A549 (cell line): Measurements from ENCODE around the gene BNIP3. TPM values are rescaled to one million over a fixed set of nuclear protein-coding genes. Genes with fewer than 3 reads are reported as not detected.

Experiments
- ATAC-seq, 2 experiments: fragments of 200-7000 bp in 1 of 2; fragments of >200 bp in 1 of 2; cut with Nextera tagmentation in 1 of 2; cut with Tn5 transposase in 1 of 2; 3 replicates each; pipeline versions ENCODE4 v1.8.0 to v1.9.1; 2018 to 2020; ENCODE audit warnings: mild to moderate bottlenecking in 1 of 2, moderate library complexity in 1 of 2
- CTCF ChIA-PET: fragments of 300-600 bp; sonication (Branson Sonifier 250); formaldehyde crosslinking; extraction: SDS; loops from one replicate; lab custom pipeline; 2021; ENCODE audit warnings: antibody characterized with exemption, inconsistent platforms; lab: Yijun Ruan, JAX
- POLR2A ChIA-PET: fragments of 350-600 bp; formaldehyde crosslinking; extraction: SDS; loops from one replicate; lab custom pipeline; 2021; ENCODE audit warnings: antibody characterized with exemption, inconsistent platforms; lab: Yijun Ruan, JAX
- DNase-seq, 2 experiments: peaks; one replicate each; pipeline versions ENCODE4 v3.0.0 to v3.0.0-alpha.2; 2011 to 2016; ENCODE audit warnings: low read depth in 1 of 2, low spot score in 1 of 2
- FAIRE-seq: peaks from 2 replicates; lab custom pipeline; 2011; peaks lifted over from hg19 to GRCh38; lab: Jason Lieb, UNC
- H3K27ac ChIP-seq, 2 experiments: fragments of >200 bp; sonication (Bioruptor Twin); formaldehyde crosslinking; 3 replicates each; pipeline ENCODE4 v1.5.1; 2016 to 2017
- H3K4me1 ChIP-seq: fragments of >200 bp; sonication (Bioruptor Twin); formaldehyde crosslinking; 3 replicates; pipeline ENCODE4 v1.6.1; 2016
- H3K4me2 ChIP-seq: fragments of >200 bp; sonication (Bioruptor Twin); formaldehyde crosslinking; 3 replicates; pipeline ENCODE4 v1.6.1; 2016
- H3K4me3 ChIP-seq: fragments of >200 bp; sonication (Bioruptor Twin); formaldehyde crosslinking; 3 replicates; pipeline ENCODE4 v1.5.1; 2016
- H3K9me3 ChIP-seq: fragments of >200 bp; sonication (Bioruptor Twin); formaldehyde crosslinking; 3 replicates; pipeline ENCODE4 v1.6.1; 2016
- CHD2 ChIP-seq: fragments of 150-350 bp; IDR thresholded peaks from 2 replicates; pipeline ENCODE4 v1.6.1; 2014; ENCODE audit warnings: low read length; ENCODE audit not compliant: partially characterized antibody
- EHF ChIP-seq: fragments of 250-450 bp; sonication (Bioruptor Pico); IDR thresholded peaks from 2 replicates; pipeline ENCODE4 v1.5.0; 2020; ENCODE audit warnings: mild to moderate bottlenecking
- FOSL2 ChIP-seq, 2 experiments: fragments of 450-650 bp in 1 of 2; fragments of >200 bp in 1 of 2; sonication (Bioruptor Twin) in 1 of 2; formaldehyde crosslinking; IDR thresholded peaks; 2 replicates each; pipeline versions ENCODE4 v1.5.0 to v1.6.1; 2016 to 2020; ENCODE audit warnings: mild to moderate bottlenecking in 1 of 2, moderate library complexity in 1 of 2
- FOXS1 ChIP-seq: fragments of 250-450 bp; sonication (Bioruptor Pico); IDR thresholded peaks from 2 replicates; pipeline ENCODE4 v1.5.0; 2020; ENCODE audit warnings: mild to moderate bottlenecking, moderate library complexity
- GATA3 ChIP-seq: IDR thresholded peaks from 2 replicates; pipeline ENCODE4 v1.6.1; 2012; ENCODE audit warnings: borderline replicate concordance
- HOXA7 ChIP-seq: fragments of 250-450 bp; sonication (Bioruptor Pico); IDR thresholded peaks from 2 replicates; pipeline ENCODE4 v1.5.0; 2020; ENCODE audit warnings: mild to moderate bottlenecking, moderate library complexity
- HOXB13 ChIP-seq: fragments of 250-450 bp; sonication (Bioruptor Pico); IDR thresholded peaks from 2 replicates; pipeline ENCODE4 v1.5.0; 2020; ENCODE audit warnings: low read depth, mild to moderate bottlenecking, moderate library complexity
- HOXB5 ChIP-seq: fragments of 250-450 bp; sonication (Bioruptor Pico); IDR thresholded peaks from 2 replicates; pipeline ENCODE4 v1.5.0; 2020; ENCODE audit warnings: mild to moderate bottlenecking, moderate library complexity
- JUN ChIP-seq, 2 experiments: fragments of >200 bp; sonication (Bioruptor Twin); formaldehyde crosslinking; IDR thresholded peaks; 2 replicates in 1 of 2; 3 replicates in 1 of 2; pipeline ENCODE4 v1.6.1; 2016 to 2017
- JUNB ChIP-seq: fragments of >200 bp; sonication (Bioruptor Twin); formaldehyde crosslinking; IDR thresholded peaks from 2 replicates; pipeline ENCODE4 v1.6.1; 2016
- MAFK ChIP-seq: fragments of 450-650 bp; IDR thresholded peaks from 2 replicates; pipeline ENCODE4 v1.6.1; 2014; ENCODE audit not compliant: partially characterized antibody
- MYC ChIP-seq: IDR thresholded peaks from 2 replicates; pipeline ENCODE4 v1.6.1; 2012; ENCODE audit warnings: mild to moderate bottlenecking, inconsistent platforms, low read length, improper control_type of control experiment, borderline replicate concordance
- NPAS2 ChIP-seq: fragments of 250-450 bp; sonication (Bioruptor Pico); IDR thresholded peaks from 2 replicates; pipeline ENCODE4 v1.8.0; 2022; ENCODE audit warnings: mild to moderate bottlenecking, moderate library complexity, borderline replicate concordance
- NR3C1 ChIP-seq: fragments of >200 bp; sonication (Bioruptor Twin); formaldehyde crosslinking; IDR thresholded peaks from 3 replicates; pipeline ENCODE4 v1.6.1; 2017
- TFCP2L1 ChIP-seq: fragments of 250-450 bp; sonication (Bioruptor Pico); IDR thresholded peaks from 2 replicates; pipeline ENCODE4 v1.5.0; 2021; ENCODE audit warnings: mild to moderate bottlenecking
- ZC3H11A ChIP-seq: fragments of 450-650 bp; IDR thresholded peaks from 2 replicates; pipeline ENCODE4 v1.6.1; 2014; ENCODE audit warnings: antibody characterized with exemption, mild to moderate bottlenecking
- WGBS: methylation state at CpG from one replicate; pipeline ENCODE4 v1.1.6; 2017; ENCODE audit errors: missing lambda C conversion rate; 5-methylcytosine and 5-hydroxymethylcytosine counted together
- polyA plus RNA-seq, 4 experiments: library from polyadenylated mRNA; depleted of rRNA in 3 of 4; stranded (reverse); fragments of >200 nt; fragmentation: RNase III in 1 of 4; extraction: RNeasy Plus Mini Kit Qiagen cat#74134 plus additional on column Dnase treatment in 1 of 4; gene quantifications; 2 replicates in 3 of 4; 3 replicates in 1 of 4; pipeline ENCODE4 v1.2.3, GENCODE V29; 2011 to 2017
- TF ChIP-seq, protein P1 (sequence below): fragments of 250-450 bp; sonication (Bioruptor Pico); IDR thresholded peaks from 2 replicates; pipeline ENCODE4 v1.5.0; 2021; ENCODE audit warnings: mild to moderate bottlenecking, moderate library complexity, borderline replicate concordance
- TF ChIP-seq, protein P2 (sequence below): fragments of 200-600 bp; sonication (generic); IDR thresholded peaks from 2 replicates; pipeline ENCODE4 v1.6.1; 2016; ENCODE audit warnings: antibody characterized with exemption, mild to moderate bottlenecking, moderate library complexity
- TF ChIP-seq, protein P3 (sequence below): IDR thresholded peaks from 2 replicates; pipeline ENCODE4 v1.6.1; 2012
- TF ChIP-seq, protein P4 (sequence below): fragments of 150-350 bp; IDR thresholded peaks from 2 replicates; pipeline ENCODE4 v1.6.1; 2014; ENCODE audit warnings: low read depth, mild to moderate bottlenecking, low read length
- TF ChIP-seq, protein P5 (sequence below): fragments of 250-450 bp; sonication (Bioruptor Pico); IDR thresholded peaks from 2 replicates; pipeline ENCODE4 v1.5.0; 2020; ENCODE audit warnings: low read depth, mild to moderate bottlenecking, moderate library complexity

BNIP3 gene
- polyA plus RNA-seq, 2 of the 4 experiments (the other 2 are of a cell fraction) = 46.9 to 51.2 TPM

DNA sequence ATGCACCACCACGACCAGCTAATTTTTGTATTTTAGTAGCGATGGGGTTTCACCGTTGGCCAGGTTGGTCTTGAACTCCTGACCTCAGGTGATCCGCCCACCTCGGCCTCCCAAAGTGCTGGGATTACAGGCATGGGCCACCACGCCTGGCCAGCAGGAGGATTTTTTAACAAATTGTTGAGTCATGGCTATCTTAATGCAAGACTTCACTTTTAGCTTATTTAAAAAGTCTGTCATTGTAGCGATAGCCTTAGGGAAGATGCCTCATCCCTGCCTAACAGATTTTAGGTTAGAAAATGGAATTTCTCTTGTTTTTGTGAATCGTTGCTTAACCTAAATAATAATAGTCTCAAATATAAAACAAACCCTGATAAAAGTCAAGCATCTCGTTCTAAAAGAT is 45.4 kb downstream of the BNIP3 start:
- 89% methylated on average over 9 of the region's 9 CpGs for WGBS
- ChIA-PET POLR2A (no interaction called here), CTCF (interaction anchor here (1.2 to 1.8 kb wide), 3 partner anchors 10 to 51 kb away, joined by 4 to 5 read pairs (median 5); no protein-coding TSS in a partner anchor)
- FAIRE-seq (no peak), ATAC-seq (no peak), DNase-seq (no peak)
- no peak overlapping the region for H3K27ac ChIP-seq
- H3K9me3 ChIP-seq = no peaks in the 10 kb centered on the region
- H3K4me3 ChIP-seq = no peak overlapping the region
- H3K4me1 ChIP-seq = peaks cover 6% of the 10 kb centered on the region; the same call in 1 of the 3 replicates
- H3K4me2 ChIP-seq = no peak overlapping the region
- no peak for TF ChIP-seq FOSL2 (IDR thresholded peaks at IDR 0.05)
- TF ChIP-seq FOSL2 (CRISPR knock-in tag; IDR thresholded peaks at IDR 0.05) = no peak
- TF ChIP-seq MAFK = peak; percentile 41

DNA sequence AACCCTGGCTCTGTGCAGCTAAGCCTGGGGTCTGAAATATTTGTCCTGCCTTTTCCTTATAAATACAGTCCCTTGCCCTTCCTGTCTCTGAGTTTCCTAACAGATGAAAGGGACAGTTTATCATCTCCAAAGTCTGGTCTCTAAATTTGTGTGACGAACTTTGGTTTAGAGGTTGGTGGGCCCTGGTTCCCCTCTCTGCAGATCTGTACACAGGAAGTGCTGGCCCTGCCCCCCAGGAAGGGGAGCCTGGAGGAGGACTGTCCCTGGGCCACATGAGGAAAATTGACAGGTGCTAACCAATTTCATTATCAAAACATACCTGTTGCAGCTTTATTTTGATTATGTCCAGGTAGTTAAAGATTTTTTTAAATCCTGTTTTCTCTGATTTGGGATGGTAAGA is 46.5 kb downstream of the BNIP3 start:
- WGBS = 80% methylated on average over 1 of the region's 1 CpG
- CTCF ChIA-PET = interaction anchor here (0.8 to 1.8 kb wide), 4 partner anchors 9 to 208 kb away, joined by 3 to 5 read pairs (median 4); no protein-coding TSS in a partner anchor

DNA sequence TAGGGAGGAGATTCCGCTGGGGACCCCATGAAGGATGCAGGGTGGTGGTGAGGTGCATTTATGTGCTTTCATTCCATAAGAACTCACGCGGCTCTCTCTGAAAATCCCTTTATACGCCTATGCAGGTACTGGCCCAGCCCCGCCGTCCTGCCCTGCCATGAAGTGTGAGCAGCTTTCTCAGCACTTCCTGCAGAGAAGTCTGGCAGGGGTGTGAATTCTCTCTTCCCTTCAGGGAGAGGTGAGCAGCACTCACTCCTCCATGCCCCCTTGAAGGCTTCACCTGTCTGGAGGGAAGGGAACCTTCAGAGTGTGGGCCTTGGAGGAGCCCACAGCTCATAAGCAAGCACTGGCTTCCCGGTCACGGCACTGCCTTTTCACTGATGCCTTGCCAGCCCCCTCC is 47.0 kb downstream of the BNIP3 start:
- TF ChIP-seq, protein P1, sequence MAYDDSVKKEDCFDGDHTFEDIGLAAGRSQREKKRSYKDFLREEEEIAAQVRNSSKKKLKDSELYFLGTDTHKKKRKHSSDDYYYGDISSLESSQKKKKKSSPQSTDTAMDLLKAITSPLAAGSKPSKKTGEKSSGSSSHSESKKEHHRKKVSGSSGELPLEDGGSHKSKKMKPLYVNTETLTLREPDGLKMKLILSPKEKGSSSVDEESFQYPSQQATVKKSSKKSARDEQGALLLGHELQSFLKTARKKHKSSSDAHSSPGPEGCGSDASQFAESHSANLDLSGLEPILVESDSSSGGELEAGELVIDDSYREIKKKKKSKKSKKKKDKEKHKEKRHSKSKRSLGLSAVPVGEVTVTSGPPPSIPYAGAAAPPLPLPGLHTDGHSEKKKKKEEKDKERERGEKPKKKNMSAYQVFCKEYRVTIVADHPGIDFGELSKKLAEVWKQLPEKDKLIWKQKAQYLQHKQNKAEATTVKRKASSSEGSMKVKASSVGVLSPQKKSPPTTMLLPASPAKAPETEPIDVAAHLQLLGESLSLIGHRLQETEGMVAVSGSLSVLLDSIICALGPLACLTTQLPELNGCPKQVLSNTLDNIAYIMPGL = no peak
- TF ChIP-seq NR3C1 = no peak
- no peak for TF ChIP-seq FOXS1
- TF ChIP-seq, protein P2, sequence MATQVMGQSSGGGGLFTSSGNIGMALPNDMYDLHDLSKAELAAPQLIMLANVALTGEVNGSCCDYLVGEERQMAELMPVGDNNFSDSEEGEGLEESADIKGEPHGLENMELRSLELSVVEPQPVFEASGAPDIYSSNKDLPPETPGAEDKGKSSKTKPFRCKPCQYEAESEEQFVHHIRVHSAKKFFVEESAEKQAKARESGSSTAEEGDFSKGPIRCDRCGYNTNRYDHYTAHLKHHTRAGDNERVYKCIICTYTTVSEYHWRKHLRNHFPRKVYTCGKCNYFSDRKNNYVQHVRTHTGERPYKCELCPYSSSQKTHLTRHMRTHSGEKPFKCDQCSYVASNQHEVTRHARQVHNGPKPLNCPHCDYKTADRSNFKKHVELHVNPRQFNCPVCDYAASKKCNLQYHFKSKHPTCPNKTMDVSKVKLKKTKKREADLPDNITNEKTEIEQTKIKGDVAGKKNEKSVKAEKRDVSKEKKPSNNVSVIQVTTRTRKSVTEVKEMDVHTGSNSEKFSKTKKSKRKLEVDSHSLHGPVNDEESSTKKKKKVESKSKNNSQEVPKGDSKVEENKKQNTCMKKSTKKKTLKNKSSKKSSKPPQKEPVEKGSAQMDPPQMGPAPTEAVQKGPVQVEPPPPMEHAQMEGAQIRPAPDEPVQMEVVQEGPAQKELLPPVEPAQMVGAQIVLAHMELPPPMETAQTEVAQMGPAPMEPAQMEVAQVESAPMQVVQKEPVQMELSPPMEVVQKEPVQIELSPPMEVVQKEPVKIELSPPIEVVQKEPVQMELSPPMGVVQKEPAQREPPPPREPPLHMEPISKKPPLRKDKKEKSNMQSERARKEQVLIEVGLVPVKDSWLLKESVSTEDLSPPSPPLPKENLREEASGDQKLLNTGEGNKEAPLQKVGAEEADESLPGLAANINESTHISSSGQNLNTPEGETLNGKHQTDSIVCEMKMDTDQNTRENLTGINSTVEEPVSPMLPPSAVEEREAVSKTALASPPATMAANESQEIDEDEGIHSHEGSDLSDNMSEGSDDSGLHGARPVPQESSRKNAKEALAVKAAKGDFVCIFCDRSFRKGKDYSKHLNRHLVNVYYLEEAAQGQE = no peak
- TF ChIP-seq JUN (IDR thresholded peaks at IDR 0.05) = no peak
- TF ChIP-seq HOXA7 (CRISPR knock-in tag) = no peak
- TF ChIP-seq EHF (CRISPR knock-in tag) = no peak
- TF ChIP-seq, protein P3, sequence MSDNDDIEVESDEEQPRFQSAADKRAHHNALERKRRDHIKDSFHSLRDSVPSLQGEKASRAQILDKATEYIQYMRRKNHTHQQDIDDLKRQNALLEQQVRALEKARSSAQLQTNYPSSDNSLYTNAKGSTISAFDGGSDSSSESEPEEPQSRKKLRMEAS = no peak
- no peak for TF ChIP-seq CHD2
- no peak for TF ChIP-seq HOXB13 (CRISPR knock-in tag)
- no peak for TF ChIP-seq JUNB
- TF ChIP-seq, protein P4, sequence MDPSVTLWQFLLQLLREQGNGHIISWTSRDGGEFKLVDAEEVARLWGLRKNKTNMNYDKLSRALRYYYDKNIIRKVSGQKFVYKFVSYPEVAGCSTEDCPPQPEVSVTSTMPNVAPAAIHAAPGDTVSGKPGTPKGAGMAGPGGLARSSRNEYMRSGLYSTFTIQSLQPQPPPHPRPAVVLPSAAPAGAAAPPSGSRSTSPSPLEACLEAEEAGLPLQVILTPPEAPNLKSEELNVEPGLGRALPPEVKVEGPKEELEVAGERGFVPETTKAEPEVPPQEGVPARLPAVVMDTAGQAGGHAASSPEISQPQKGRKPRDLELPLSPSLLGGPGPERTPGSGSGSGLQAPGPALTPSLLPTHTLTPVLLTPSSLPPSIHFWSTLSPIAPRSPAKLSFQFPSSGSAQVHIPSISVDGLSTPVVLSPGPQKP = no peak
- TF ChIP-seq, protein P5, sequence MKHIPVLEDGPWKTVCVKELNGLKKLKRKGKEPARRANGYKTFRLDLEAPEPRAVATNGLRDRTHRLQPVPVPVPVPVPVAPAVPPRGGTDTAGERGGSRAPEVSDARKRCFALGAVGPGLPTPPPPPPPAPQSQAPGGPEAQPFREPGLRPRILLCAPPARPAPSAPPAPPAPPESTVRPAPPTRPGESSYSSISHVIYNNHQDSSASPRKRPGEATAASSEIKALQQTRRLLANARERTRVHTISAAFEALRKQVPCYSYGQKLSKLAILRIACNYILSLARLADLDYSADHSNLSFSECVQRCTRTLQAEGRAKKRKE (CRISPR knock-in tag) = no peak
- no peaks in the 10 kb centered on the region for H3K9me3 ChIP-seq
- H3K4me1 ChIP-seq = peaks cover 6% of the 10 kb centered on the region; the same call in 1 of the 3 replicates
- POLR2A ChIA-PET = no interaction called here
- CTCF ChIA-PET = interaction anchor here (0.8 to 0.9 kb wide), 2 partner anchors 12 to 208 kb away, joined by 3 read pairs; no protein-coding TSS in a partner anchor
- FAIRE-seq (no peak), DNase-seq (no peak), ATAC-seq (no peak)
- WGBS = 96% methylated on average over 8 of the region's 8 CpGs
- H3K27ac ChIP-seq = no peak overlapping the region
- H3K4me3 ChIP-seq = no peak overlapping the region
- no peak overlapping the region for H3K4me2 ChIP-seq

More for the DNA sequence above, 46.5 kb downstream of the BNIP3 start:
- no peaks in the 10 kb centered on the region for H3K9me3 ChIP-seq
- H3K4me3 ChIP-seq = no peak overlapping the region
- DNase-seq (no peak), ATAC-seq (no peak), FAIRE-seq (no peak)
- H3K4me1 ChIP-seq = peaks cover 6% of the 10 kb centered on the region; the same call in 1 of the 3 replicates
- TF ChIP-seq GATA3 (no peak), JUNB (no peak), TFCP2L1 (CRISPR knock-in tag) (no peak), ZC3H11A (no peak), NPAS2 (no peak), FOXS1 (no peak), MYC (no peak), HOXB5 (CRISPR knock-in tag) (no peak)
- TF ChIP-seq, protein P1 = no peak
- no peak overlapping the region for H3K4me2 ChIP-seq
- H3K27ac ChIP-seq = no peak overlapping the region
- POLR2A ChIA-PET = no interaction called here
